ENCODE results near the gene OPRL1.

Gene OPRL1

GRCh38 chr20:64070244-64070993, 9.5 kb upstream of the OPRL1 start:
- Histone ChIP-seq H3K4me3 (ENCODE audit: insufficient read depth, low read length, poor library complexity, severe bottlenecking) (no peak overlapping the region), H3K36me3 (ENCODE audit: low read length) (no peaks in the 10 kb centered on the region), H2AFZ (ENCODE audit: low read depth, low read length, severe bottlenecking) (no peak overlapping the region), H3K9me3 (ENCODE audit: insufficient read depth, low read length) (no peaks in the 10 kb centered on the region), H3K9me2 (replicated peaks; ENCODE audit: insufficient read depth, low read length) (no peaks in the 10 kb centered on the region), H3K79me2 (ENCODE audit: insufficient read depth, low read length) (no peaks in the 10 kb centered on the region), H3K4me2 (ENCODE audit: low read depth, low read length, poor library complexity, severe bottlenecking) (no peak overlapping the region), H3K9ac (ENCODE audit: low read length) (no peak overlapping the region), H3K27me3 (ENCODE audit: low read length) (no peaks in the 10 kb centered on the region), H3F3A (ENCODE audit: insufficient read depth) (no peaks in the 10 kb centered on the region), H4K20me1 (ENCODE audit: low read depth, low read length) (no peaks in the 10 kb centered on the region), H3K27ac (ENCODE audit: low read depth, low read length) (no peak overlapping the region)
- TF ChIP-seq EZH2phosphoT487 (conservative IDR thresholded peaks at IDR 0.05; ENCODE audit: low read length) = no peak
- TF ChIP-seq CTCF (IDR thresholded peaks at IDR 0.05; ENCODE audit: insufficient read depth, low read length, poor library complexity, severe bottlenecking) = no peak

DNA sequence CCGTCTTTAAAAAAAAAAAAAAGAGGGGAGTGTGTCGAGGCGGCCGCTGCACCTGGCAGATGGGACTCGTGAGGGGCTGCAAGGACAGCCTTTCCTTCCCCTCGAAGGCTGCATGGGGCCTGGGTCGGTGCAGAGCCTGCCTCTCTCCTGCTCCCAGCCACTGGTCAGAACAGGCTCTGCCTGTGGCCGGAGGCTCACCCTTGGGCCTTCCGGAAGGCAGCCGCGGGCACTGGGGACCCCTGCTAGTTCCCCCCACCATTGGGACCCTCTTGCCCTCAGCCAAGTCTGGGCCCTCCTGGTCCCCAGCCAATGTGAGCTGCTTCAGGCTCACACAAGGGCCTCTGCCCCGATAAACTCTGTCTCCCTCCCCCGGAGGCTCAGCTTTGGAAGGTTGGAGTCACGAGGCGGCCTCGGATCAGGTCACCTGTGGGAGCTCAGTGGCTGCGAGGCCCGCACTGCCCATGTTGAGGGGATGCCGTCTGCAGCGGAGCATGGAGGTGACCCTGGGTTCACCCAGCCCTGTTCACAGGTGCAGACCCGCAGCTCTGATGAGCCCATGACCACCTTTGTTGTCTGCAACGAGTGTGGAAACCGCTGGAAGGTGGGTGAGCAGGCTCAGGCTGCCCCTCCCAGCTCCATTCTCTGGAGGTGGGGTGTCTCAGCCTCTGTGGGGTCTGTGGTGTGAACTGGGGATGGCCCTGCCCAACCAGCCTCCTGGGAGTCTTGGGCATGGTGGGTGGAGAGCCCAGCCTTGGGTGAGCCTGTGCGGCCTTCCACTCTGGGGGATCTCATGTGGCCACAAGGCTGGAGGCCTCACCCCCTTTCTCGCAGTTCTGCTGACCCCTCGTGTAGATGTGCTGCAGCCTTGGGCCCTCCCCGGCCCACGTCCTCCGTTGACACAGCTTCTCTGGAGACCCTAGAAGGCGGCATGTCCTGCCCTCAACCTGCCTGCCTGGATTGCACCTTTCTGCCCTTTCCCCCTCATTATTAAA, 8.2 kb upstream of the OPRL1 start:
- no peak for TF ChIP-seq EZH2phosphoT487 (conservative IDR thresholded peaks at IDR 0.05; ENCODE audit: low read length)
- no peak for TF ChIP-seq CTCF (IDR thresholded peaks at IDR 0.05; ENCODE audit: insufficient read depth, low read length, poor library complexity, severe bottlenecking)
- H3K9me3 ChIP-seq (ENCODE audit: insufficient read depth, low read length) = no peaks in the 10 kb centered on the region
- no peaks in the 10 kb centered on the region for H4K20me1 ChIP-seq (ENCODE audit: low read depth, low read length)
- no peak overlapping the region for H3K4me3 ChIP-seq (ENCODE audit: insufficient read depth, low read length, poor library complexity, severe bottlenecking)
- H3K9me2 ChIP-seq (replicated peaks; ENCODE audit: insufficient read depth, low read length) = no peaks in the 10 kb centered on the region
- H3K4me2 ChIP-seq (ENCODE audit: low read depth, low read length, poor library complexity, severe bottlenecking) = no peak overlapping the region
- no peak overlapping the region for H3K27ac ChIP-seq (ENCODE audit: low read depth, low read length)
- no peaks in the 10 kb centered on the region for H3K27me3 ChIP-seq (ENCODE audit: low read length)
- H3F3A ChIP-seq (ENCODE audit: insufficient read depth) = no peaks in the 10 kb centered on the region
- no peak overlapping the region for H3K9ac ChIP-seq (ENCODE audit: low read length)
- no peaks in the 10 kb centered on the region for H3K36me3 ChIP-seq (ENCODE audit: low read length)
- H3K79me2 ChIP-seq (ENCODE audit: insufficient read depth, low read length) = no peaks in the 10 kb centered on the region
- H2AFZ ChIP-seq (ENCODE audit: low read depth, low read length, severe bottlenecking) = no peak overlapping the region

- Histone ChIP-seq H3K27me3 (ENCODE audit: low read length) (no peaks in the 10 kb centered on the region), H3K9ac (ENCODE audit: low read length) (no peak overlapping the region), H3K9me3 (ENCODE audit: insufficient read depth, low read length) (no peaks in the 10 kb centered on the region), H3K9me2 (replicated peaks; ENCODE audit: insufficient read depth, low read length) (no peaks in the 10 kb centered on the region), H3K79me2 (ENCODE audit: insufficient read depth, low read length) (no peaks in the 10 kb centered on the region), H2AFZ (ENCODE audit: low read depth, low read length, severe bottlenecking) (no peak overlapping the region), H3K36me3 (ENCODE audit: low read length) (no peaks in the 10 kb centered on the region), H3F3A (ENCODE audit: insufficient read depth) (peaks cover 3% of the 10 kb centered on the region), H3K27ac (ENCODE audit: low read depth, low read length) (no peak overlapping the region), H3K4me3 (ENCODE audit: insufficient read depth, low read length, poor library complexity, severe bottlenecking) (no peak overlapping the region), H4K20me1 (ENCODE audit: low read depth, low read length) (no peaks in the 10 kb centered on the region), H3K4me2 (ENCODE audit: low read depth, low read length, poor library complexity, severe bottlenecking) (no peak overlapping the region)
- TF ChIP-seq CTCF (IDR thresholded peaks at IDR 0.05; ENCODE audit: insufficient read depth, low read length, poor library complexity, severe bottlenecking) (no peak), EZH2phosphoT487 (conservative IDR thresholded peaks at IDR 0.05; ENCODE audit: low read length) (no peak)
Measured at GRCh38 chr20:64072498-64073063, 7.3 kb upstream of the OPRL1 start.
